Right cardiac atrium (tissue), 5 donors: ENCODE data around the gene TSPAN13. TPM values are rescaled to one million over a fixed set of nuclear protein-coding genes. Genes with fewer than 3 reads are reported as not detected.

ENCODE experiments used
- ATAC-seq, 2 donors: fragments of 200-7000 bp; cut with Tn5 transposase; one replicate each; pipeline versions ENCODE4 v1.8.0 to v1.9.1; 2020; ENCODE audit warnings: moderate library complexity in 2 of 2, mild to moderate bottlenecking in 1 of 2
- DNase-seq, 3 donors: peaks; one replicate each; pipeline ENCODE4 v3.0.0-alpha.2; 2020
- H3K27ac ChIP-seq: one replicate; pipeline ENCODE4 v1.5.1; 2013; ENCODE audit warnings: mild to moderate bottlenecking, low read length, control low read depth, moderate library complexity
- H3K27me3 ChIP-seq: one replicate; pipeline ENCODE4 v1.6.1; 2013; ENCODE audit not compliant: control insufficient read depth, insufficient read depth
- H3K4me1 ChIP-seq: one replicate; pipeline ENCODE4 v1.6.1; 2013; ENCODE audit warnings: low read length; ENCODE audit not compliant: control insufficient read depth, insufficient read depth
- H3K4me3 ChIP-seq: one replicate; pipeline ENCODE4 v1.5.1; 2013; ENCODE audit warnings: low read length, control low read depth
- H3K9me3 ChIP-seq: one replicate; pipeline ENCODE4 v1.6.1; 2013; ENCODE audit warnings: low read length; ENCODE audit not compliant: control insufficient read depth
- WGBS: extraction: QIAGEN DNeasy Blood & Tissue Kit; methylation state at CpG from one replicate; pipeline ENCODE4 v1.1.7; 2013; 5-methylcytosine and 5-hydroxymethylcytosine counted together
- intact Hi-C, 4 donors: fragments of 100-400 bp; cut with DNase I; formaldehyde crosslinking; loops; one replicate each; pipeline versions ENCODE4 v1.11.0 to v1.14.0; 2022 to 2023
- long read RNA-seq, 4 donors: library from polyadenylated mRNA; unstranded; transcript quantifications; one replicate each; pipeline ENCODE4 v2.0.0, GENCODE V29; 2020 to 2021
- polyA plus RNA-seq: library from polyadenylated mRNA; stranded (reverse); fragments of 200-250 nt; gene quantifications from one replicate; pipeline ENCODE4 v1.2.3, GENCODE V29; 2013
- total RNA-seq, 4 donors: library from RNA; stranded (reverse); fragmentation: NEBNext Ultra II Directional; extraction: Animal tissue kit (Norgen Biotek cat#: 25700); gene quantifications; one replicate each; pipeline ENCODE4 v1.2.1, GENCODE V29; 2021
- donor health status: healthy with polysubstance abuse.
- donor health status: DM: no; HTN: yes; CAD: no.
- donor health status: DM: no; HTN: no; CAD: no.
- donor health status: DM: no; HTN: yes; CAD: no; lungs with severe emphysema.
- donor health status: DM: yes; HTN: yes; CAD: no.

TSPAN13 gene
- 10 to 100 TPM in 2 of 4 donors, 1 to 10 TPM in 2; 6.9 to 15.2 (median 10.4) TPM for total RNA-seq
- polyA plus RNA-seq = 16.1 TPM
- long read RNA-seq, donor 1, transcript TSPAN13-201 (6 exons, 2,093 nt) = major isoform, 46 of 47 reads
- long read RNA-seq, donor 1, partial matches to known transcripts = 0 of 47 reads
- long read RNA-seq, donor 1, other reads (novel, unspliced or antisense) = 1 of 47 reads
- long read RNA-seq, donor 2, transcript TSPAN13-201 (6 exons, 2,093 nt) = major isoform, 12 of 14 reads
- long read RNA-seq, donor 2, partial matches to known transcripts = 1 of 14 reads
- long read RNA-seq, donor 2, other reads (novel, unspliced or antisense) = 1 of 14 reads
- long read RNA-seq, donor 3, transcript TSPAN13-201 (6 exons, 2,093 nt) = major isoform, 42 of 43 reads
- long read RNA-seq, donor 3, partial matches to known transcripts = 0 of 43 reads
- long read RNA-seq, donor 3, other reads (novel, unspliced or antisense) = 1 of 43 reads
- long read RNA-seq, donor 4, transcript TSPAN13-201 (6 exons, 2,093 nt) = major isoform, 7 of 9 reads
- long read RNA-seq, donor 4, partial matches to known transcripts = 0 of 9 reads
- long read RNA-seq, donor 4, other reads (novel, unspliced or antisense) = 2 of 9 reads

GRCh38 chr7:16753102-16753931 is at the start of gene TSPAN13:
TSPAN13 (plus strand) TSS chr7:16753755; CDS start chr7:16753968, 213 bp downstream.
- 4% methylated on average over 48 of the region's 48 CpGs for WGBS
- DNase-seq = peak; percentile 79 to 90 (median 89)
- no peaks in the 10 kb centered on the region for H3K27me3 ChIP-seq
- peak; percentile 95 to 96 for ATAC-seq
- H3K4me1 ChIP-seq = no peaks in the 10 kb centered on the region
- no peaks in the 10 kb centered on the region for H3K9me3 ChIP-seq
- intact Hi-C loops = no loop called here
- H3K27ac ChIP-seq = peak within 1 kb of the TSS; percentile 8
- H3K4me3 ChIP-seq = peak within 1 kb of the TSS; percentile 84

GRCh38 chr7:16708511-16708910 is 45.0 kb upstream of the TSPAN13 start:
- no peak overlapping the region for H3K4me3 ChIP-seq
- H3K27ac ChIP-seq = no peak overlapping the region
- DNase-seq (no peak), ATAC-seq (no peak)
- no peaks in the 10 kb centered on the region for H3K4me1 ChIP-seq
- H3K9me3 ChIP-seq = no peaks in the 10 kb centered on the region
- intact Hi-C loops = no loop called here
- 92% methylated on average over 4 of the region's 4 CpGs for WGBS
- H3K27me3 ChIP-seq = no peaks in the 10 kb centered on the region

GRCh38 chr7:16708980-16709379 is 44.6 kb upstream of the TSPAN13 start:
- intact Hi-C loops = no loop called here
- H3K9me3 ChIP-seq = no peaks in the 10 kb centered on the region
- no peak overlapping the region for H3K27ac ChIP-seq
- DNase-seq (no peak), ATAC-seq (peak in 1 of 2 donors; percentile 34)
- H3K27me3 ChIP-seq = no peaks in the 10 kb centered on the region
- no peaks in the 10 kb centered on the region for H3K4me1 ChIP-seq
- WGBS = 92% methylated on average over 3 of the region's 3 CpGs
- no peak overlapping the region for H3K4me3 ChIP-seq

- no peak overlapping the region for H3K27ac ChIP-seq
Observed at GRCh38 chr7:16710651-16711050, 42.9 kb upstream of the TSPAN13 start.

GRCh38 chr7:16711730-16712129 is 41.8 kb upstream of the TSPAN13 start:
- no peak overlapping the region for H3K27ac ChIP-seq
- H3K4me3 ChIP-seq = no peak overlapping the region
- DNase-seq = no peak
- no peaks in the 10 kb centered on the region for H3K27me3 ChIP-seq
- no peaks in the 10 kb centered on the region for H3K9me3 ChIP-seq
- intact Hi-C loops = no loop called here
- no peaks in the 10 kb centered on the region for H3K4me1 ChIP-seq
- 91% methylated on average over 4 of the region's 4 CpGs for WGBS
- ATAC-seq = no peak

More at GRCh38 chr7:16710651-16711050, 42.9 kb upstream of the TSPAN13 start:
- no peaks in the 10 kb centered on the region for H3K9me3 ChIP-seq
- no peaks in the 10 kb centered on the region for H3K4me1 ChIP-seq
- intact Hi-C loops = no loop called here
- no peak overlapping the region for H3K4me3 ChIP-seq
- no peaks in the 10 kb centered on the region for H3K27me3 ChIP-seq
- DNase-seq (no peak), ATAC-seq (no peak)
- 68% methylated on average over 4 of the region's 4 CpGs for WGBS

GRCh38 chr7:16712916-16713315 is 40.6 kb upstream of the TSPAN13 start:
- WGBS = 95% methylated on average over 4 of the region's 4 CpGs
- no peak for ATAC-seq

GRCh38 chr7:16715928-16716327 is 37.6 kb upstream of the TSPAN13 start:
- no peak for DNase-seq
- ATAC-seq = no peak
- H3K27ac ChIP-seq = no peak overlapping the region
- no peaks in the 10 kb centered on the region for H3K27me3 ChIP-seq
- H3K4me3 ChIP-seq = no peak overlapping the region
- intact Hi-C loops = no loop called here
- no peaks in the 10 kb centered on the region for H3K4me1 ChIP-seq
- H3K9me3 ChIP-seq = no peaks in the 10 kb centered on the region

More at GRCh38 chr7:16712916-16713315, 40.6 kb upstream of the TSPAN13 start:
- no peak overlapping the region for H3K27ac ChIP-seq
- H3K27me3 ChIP-seq = no peaks in the 10 kb centered on the region
- intact Hi-C loops = no loop called here
- no peaks in the 10 kb centered on the region for H3K4me1 ChIP-seq
- DNase-seq = no peak
- no peaks in the 10 kb centered on the region for H3K9me3 ChIP-seq
- no peak overlapping the region for H3K4me3 ChIP-seq

GRCh38 chr7:16718111-16718656 is 35.4 kb upstream of the TSPAN13 start:
- Histone ChIP-seq H3K4me1 (no peaks in the 10 kb centered on the region), H3K27me3 (no peaks in the 10 kb centered on the region), H3K4me3 (no peak overlapping the region), H3K9me3 (no peaks in the 10 kb centered on the region), H3K27ac (no peak overlapping the region)
- 95% methylated on average over 3 of the region's 3 CpGs for WGBS
- intact Hi-C loops = no loop called here
- no peak for ATAC-seq
- DNase-seq = no peak

- no peak for DNase-seq
- no peaks in the 10 kb centered on the region for H3K27me3 ChIP-seq
- 98% methylated on average over 1 of the region's 1 CpG for WGBS
- H3K9me3 ChIP-seq = no peaks in the 10 kb centered on the region
- H3K4me1 ChIP-seq = no peaks in the 10 kb centered on the region
- no peak for ATAC-seq
- intact Hi-C loops = no loop called here
- H3K27ac ChIP-seq = no peak overlapping the region
- H3K4me3 ChIP-seq = no peak overlapping the region
Observed at GRCh38 chr7:16719699-16720098, 33.9 kb upstream of the TSPAN13 start.

GRCh38 chr7:16721541-16721940 is 32.0 kb upstream of the TSPAN13 start:
- 81% methylated on average over 4 of the region's 4 CpGs for WGBS
- intact Hi-C loops = no loop called here
- Histone ChIP-seq H3K4me3 (no peak overlapping the region), H3K4me1 (no peaks in the 10 kb centered on the region), H3K27ac (no peak overlapping the region), H3K27me3 (no peaks in the 10 kb centered on the region), H3K9me3 (no peaks in the 10 kb centered on the region)
- DNase-seq (no peak), ATAC-seq (no peak)

GRCh38 chr7:16724344-16724743 is 29.2 kb upstream of the TSPAN13 start:
- ATAC-seq (no peak), DNase-seq (no peak)
- Histone ChIP-seq H3K4me3 (no peak overlapping the region), H3K27ac (no peak overlapping the region), H3K27me3 (no peaks in the 10 kb centered on the region), H3K4me1 (no peaks in the 10 kb centered on the region), H3K9me3 (no peaks in the 10 kb centered on the region)
- 94% methylated on average over 1 of the region's 1 CpG for WGBS
- intact Hi-C loops = no loop called here
